Measurements from ENCODE around the gene MRTFA.
"Not testable (repeated sequence)": the region's sequence is repeated elsewhere in the genome, so short reads cannot be mapped to it uniquely, and the experiment has no call there.

MRTFA gene

DNA sequence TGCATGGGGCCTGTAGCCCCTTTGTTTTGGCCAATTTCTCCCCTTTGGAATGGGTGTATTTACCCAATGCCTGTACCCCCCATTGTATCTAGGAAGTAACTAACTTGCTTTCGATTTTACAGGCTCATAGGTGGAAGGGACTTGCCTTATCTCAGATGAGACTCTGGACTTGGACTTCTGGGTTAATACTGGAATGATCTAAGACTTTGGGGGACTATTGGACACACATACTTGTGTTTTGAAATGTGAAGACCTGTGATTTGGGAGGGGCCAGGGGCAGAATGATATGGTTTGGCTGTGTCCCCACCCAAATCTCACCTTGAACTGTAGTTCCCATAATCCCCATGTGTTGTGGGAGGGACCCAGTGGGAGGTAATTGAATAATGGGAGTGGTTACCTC lies 82.5 kb downstream of the MRTFA start:
- not testable (repeated sequence) for DNase-seq, ATAC-seq

DNA sequence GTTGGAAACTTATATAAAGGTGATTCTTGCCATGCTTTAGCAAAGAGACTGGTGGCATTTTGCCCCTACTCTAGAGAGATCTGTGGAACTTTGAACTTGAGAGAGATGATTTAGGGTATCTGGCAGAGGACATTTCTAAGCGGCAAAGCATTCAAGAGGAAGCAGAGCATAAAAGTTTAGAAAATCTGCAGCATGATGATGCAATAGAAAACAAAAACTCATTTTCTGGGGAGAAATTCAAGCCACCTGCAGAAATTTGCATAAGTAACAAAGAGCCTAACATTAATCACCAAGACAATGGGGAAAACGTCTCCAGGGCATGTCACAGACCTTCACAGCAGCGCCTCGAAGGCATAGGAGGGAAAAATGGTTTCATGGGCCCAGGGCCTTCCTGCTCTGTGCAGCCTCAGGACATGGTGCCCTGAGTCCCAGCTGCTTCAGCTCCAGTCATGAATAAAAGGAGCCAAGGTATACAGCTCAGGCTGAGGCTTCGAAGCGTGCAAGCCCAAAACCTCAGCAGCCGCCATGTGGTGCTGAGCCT lies 83.4 kb downstream of the MRTFA start:
- DNase-seq (no peak), ATAC-seq (no peak)

DNA sequence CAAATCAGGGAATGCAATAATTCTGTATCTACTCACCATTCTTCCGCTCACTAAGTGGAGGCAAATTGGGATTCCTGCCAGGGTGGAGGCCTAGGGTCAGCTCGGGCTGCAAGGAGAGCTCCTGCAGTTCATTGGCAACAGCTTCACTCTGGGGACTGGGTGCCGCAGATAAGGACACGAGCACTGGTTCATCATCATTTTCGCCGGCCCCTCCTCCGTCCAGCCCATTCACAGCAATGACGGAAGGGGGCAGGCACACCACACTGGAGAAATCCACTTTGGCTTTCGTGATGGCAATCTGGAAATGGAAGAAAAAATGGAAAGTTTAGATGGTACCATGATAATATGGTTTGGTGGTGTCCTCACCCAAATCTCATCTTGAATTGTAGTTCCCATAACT lies 84.4 kb downstream of the MRTFA start:
- ATAC-seq, result no peak
- no peak for DNase-seq

DNA sequence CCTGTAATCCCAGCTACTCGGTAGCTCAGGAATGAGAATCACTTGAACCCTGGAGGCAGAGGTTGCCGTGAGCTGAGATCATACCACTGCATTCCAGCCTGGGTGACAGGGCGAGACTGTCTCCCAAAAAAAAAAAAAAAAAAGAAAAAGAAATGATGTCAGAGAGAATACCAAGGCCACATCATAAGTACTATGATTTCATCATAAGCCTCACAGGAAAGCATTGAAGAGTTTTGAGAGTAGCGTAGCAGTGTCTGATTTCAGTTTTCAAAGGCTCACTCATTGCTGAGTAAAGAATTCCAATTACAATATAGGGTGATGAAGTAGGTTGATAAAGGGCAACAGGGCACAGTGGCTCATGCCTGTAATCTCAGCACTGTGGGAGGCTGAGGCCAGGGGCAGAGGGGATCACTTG lies 88.8 kb downstream of the MRTFA start:
- ATAC-seq (peak; percentile 36), DNase-seq (no peak)

DNA sequence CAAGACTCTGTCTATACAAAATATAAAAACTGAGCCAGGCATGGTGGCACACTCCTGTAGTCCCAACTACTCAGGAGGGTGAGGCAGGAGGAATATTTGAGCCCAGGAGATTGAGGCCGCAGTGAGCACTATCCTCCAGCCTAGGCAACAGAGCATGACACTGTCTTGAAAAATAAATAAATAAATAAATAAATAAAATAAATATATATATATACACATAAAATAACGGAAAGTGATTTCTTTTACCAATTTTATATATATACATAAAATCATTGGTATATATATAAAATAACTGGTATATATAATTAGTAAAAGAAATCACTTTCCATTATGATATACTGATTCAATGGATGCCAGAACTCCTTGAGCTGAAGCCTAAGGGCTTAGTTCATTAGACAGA lies 91.8 kb downstream of the MRTFA start:
- DNase-seq (no peak), ATAC-seq (no peak)

DNA sequence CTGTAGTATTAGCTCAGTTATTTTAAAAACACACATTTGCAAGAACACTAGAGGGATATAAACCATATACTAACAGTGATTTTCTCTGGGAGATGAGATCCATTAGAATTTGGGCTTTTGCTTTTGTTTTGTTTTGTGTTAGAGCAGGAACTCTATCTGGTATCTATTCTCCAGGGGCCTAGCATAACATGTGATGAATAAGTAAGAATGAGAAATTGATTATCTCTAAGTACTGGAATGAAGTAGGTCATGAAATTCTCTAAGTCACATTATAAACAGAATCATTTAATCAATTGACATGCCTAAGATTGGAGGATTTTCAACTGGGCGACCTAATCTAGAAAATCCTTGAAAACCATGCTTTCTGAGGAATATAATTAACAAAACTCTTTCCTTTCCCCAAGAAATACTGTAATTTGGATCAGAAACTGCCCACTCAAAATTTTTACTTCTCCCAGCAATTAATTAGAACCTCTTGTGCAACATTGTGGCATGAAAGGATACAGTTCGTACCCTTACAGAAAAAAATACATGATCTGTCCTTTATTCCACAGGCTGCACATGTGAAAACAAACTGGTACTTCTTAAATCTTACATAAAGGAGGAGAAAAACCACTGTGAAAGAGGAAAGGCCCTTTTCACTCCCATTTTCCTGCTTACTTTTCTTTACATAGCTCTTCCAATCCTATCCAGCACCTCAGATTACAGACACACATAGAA lies 93.5 kb downstream of the MRTFA start:
- no peak for ATAC-seq
- no peak for DNase-seq

DNA sequence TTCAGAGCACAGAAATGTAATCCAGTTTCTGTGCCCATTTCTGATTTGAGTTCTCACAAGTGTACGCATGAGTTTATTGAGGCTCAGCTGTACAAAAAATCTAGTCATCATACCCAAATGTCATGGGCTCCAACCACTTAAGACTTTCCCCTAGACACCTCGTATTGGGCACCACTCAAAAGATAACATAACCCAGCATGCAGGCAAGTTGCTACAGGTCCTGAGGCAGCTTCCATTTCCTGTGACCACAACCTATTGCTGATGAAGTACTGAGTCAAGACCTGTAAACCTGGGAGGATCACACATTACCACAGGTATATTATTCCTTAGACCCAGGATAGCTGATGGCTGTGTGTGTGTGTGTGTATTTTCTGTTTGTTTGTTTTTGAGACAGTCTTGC lies 95.2 kb downstream of the MRTFA start:
- ATAC-seq (peak; percentile 99), DNase-seq (no peak)

DNA sequence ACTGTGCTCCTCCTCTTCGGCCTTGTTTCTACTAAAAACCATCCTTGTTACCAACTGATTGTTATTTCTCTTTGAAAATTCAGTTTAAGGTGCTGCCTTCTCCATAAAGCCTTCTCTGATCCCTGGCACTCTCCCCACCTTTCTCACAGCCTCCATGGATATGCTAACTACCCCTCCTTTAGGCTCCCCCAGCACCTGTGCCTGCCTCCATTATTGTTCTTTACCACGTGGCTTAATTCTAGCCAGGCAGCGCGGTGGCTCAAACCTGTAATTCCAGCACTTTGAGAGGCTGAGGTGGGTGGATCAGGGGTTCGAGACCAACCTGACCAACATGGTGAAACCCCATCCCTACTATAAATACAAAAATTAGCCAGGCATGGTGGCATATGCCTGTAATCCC lies 96.3 kb downstream of the MRTFA start:
- ATAC-seq, result no peak
- no peak for DNase-seq

DNA sequence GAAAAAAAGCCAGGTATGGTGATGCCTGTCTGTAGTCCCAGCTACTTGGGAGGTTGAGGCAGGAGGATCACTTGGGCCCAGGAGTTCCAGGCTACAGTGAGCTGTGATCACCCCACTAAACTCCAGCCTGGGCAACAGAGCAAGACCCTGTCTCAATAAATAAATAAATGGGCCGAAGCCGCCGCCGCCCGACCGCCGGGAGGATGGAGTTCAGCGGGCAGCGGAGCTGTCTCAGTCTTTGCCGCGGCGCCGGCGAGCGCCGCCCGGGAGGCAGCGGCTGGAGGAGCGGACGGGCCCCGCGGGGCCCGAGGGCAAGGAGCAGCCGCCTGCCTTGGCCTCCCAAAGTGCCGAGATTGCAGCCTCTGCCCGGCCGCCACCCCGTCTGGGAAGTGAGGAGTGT lies 100.4 kb downstream of the MRTFA start:
- ATAC-seq, DNase-seq: not testable (repeated sequence)

DNA sequence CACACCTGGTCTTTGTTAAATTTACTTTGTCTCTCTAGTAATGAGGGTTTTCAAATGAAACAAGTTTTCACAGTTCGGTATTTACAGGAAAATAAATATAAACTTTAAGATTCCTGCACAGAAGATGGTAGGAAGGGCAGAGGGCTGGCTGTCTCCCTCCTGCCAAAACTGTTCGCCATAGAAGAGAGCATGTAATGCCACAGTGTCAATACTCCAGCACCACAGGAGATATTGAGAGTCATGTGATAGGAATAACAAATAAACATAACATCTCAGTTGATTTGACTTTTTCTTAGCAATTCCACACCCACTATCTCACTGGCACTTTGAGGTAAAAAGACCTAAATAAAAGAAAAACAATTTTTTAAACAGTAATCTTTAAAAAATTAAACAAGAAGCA lies 100.9 kb downstream of the MRTFA start:
- ATAC-seq, result no peak
- no peak for DNase-seq

DNA sequence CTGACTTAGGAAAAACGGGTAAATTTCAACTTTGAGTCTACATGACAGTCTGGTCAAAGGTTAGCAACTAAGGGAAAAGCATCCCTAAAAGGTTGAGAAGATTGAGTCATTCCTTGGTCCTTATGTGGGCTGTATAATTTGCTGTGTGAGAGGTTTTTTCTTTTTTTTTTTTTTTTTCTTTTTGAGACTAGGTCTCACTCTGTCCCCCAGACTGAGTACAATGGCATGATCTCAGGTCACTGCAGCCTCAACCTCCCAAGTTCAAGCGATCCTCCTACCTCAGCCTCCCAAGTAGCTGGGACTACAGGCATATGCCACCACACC lies 101.4 kb downstream of the MRTFA start:
- no peak for DNase-seq
- no peak for ATAC-seq

DNA sequence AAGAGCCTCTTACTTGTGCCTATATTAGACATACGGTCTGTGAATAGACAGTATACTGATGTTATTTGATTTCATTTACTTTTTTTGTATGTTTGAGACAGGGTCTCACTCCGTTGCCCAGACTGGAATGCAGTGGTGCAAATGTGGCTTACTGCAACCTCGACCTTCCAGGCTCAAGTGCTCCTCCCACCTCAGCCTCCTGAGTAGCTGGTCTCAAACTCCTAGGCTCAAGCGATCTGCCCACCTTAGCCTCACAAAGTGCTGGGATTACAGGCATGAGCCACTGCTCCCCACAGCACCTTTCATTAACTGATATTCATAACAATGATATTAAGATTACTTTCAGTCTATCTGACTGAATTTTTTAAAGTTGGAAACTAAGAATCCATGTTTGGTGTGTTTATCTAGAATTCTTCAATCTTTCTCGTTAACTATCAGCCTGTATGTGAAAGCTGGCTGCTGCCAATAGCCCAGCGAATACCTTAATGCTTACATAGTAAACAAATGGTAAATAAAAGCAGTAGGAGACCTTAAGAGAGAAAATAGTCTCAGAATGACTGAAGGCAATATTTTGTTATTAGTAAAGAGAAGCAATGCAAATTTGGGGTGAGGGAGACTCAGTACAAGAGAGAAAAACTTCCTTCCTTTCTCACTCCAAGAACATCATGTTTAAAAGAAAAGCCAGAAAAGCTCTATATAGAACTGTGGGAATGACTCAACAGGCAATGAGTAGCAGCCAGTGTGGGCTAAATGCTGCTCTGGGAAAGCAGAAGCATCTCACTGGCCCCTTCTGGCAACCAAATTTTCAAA lies 101.9 kb downstream of the MRTFA start:
- ATAC-seq (peak; percentile 72), DNase-seq (peak; percentile 28)

DNA sequence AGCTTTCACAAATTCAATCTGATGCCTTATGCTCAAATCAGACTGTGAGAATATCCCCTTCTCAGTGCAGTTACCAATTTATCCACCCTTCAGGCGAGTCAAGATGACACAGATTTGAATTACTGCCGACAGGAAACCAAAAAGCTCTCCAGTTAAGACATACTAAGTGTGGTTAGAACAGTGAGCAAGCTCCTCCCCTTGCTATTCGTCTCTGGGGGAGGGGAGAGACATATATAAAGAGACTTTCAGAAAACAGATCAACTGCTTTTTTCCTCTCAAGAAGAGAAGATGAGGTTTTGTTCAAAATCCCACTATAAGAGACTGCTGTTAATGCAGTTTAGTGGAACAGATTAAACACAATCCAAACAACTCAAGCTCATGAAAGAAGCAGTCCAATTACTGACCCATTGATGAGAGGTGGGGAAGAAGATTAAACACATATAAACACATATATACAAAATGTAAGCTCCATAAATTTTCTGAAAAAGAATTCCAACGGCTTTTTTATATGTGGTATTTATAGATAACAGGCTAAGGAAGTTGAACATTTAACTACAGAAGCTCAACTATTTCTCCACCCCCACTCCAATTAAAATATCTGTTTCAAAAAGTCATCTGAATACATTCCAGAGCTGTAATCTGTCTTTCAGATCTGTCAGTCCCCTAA lies 102.7 kb downstream of the MRTFA start:
- ATAC-seq (peak; percentile 89), DNase-seq (peak; percentile 41)

DNA sequence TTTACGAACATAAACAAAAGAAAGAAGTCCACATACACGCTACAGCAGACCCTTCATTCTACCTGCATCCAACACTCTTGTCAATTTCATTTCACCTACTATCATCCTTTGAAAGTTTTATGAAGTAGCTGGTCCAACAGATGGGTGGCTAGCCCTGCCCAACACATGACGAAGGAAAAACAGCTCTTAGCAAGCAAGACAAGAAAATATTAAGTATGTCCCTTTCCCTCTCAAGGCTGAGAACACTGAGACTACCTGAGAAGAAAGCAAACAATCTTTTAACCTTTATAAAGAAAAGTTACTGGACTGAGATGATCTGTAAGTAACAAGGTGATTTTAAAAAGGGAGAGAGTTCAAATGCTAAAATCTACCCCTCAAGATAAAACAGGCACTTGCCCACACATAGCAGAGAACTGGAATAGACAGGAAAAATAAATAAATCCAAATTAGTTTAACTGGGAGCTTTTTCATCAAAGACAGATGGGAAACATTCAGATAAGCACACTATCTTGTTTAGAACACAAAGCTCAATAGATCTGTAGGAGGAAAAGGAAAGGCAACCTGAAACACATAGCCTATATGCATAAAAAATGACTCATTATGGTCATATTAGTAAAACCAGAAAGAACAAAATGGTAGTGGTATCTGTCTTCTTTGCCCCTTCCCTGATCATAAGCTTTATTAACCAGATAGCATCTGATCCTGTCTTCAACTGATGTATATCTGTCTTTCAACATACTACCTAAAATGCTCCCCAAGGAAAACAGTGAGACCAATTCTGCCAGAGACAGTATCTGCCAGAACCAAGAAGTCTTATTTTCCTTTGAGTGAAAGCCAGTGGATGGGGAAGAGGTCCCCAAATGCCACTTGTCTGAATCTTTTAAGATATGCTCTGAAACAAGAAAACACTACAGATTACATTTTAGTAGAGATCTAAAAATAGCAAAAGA lies 104.3 kb downstream of the MRTFA start:
- no peak for DNase-seq
- ATAC-seq, result no peak

DNA sequence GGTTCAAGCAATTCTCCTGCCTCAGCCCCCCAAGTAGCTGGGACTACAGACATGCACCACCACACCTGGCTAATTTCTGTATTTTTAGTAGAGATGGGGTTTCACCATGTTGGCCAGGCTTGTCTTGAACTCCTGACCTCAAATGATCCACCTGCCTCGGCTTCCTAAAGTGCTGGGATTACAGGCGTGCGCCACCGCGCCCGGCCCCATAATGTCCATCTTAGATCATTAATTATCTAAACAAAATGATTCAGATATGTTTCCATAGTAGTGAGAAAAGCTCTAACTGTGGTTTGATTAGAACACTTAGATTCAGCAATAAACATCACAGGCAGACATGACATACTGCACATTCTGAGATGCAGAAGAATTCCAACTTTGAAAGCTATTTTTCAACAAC lies 106.1 kb downstream of the MRTFA start:
- not testable (repeated sequence) for DNase-seq, ATAC-seq

DNA sequence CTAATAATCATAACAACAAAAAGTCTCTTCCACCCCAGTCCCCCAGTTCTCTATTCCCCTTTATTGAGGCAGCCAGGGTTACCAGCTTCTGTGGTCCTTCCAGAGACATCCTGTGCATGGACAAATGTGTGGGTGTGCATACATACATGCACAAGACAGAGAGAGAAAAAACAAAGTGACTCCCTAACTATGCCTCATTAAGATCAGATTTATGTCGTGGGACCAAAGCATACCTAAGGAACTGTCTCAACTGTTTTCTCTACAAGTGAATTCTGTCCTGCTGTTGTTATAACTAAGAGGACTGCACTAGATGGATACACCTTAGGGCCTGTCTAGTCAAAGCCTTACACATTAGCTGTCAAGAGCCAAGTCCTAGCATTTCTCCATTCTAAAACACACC lies 106.7 kb downstream of the MRTFA start:
- no peak for ATAC-seq

DNA sequence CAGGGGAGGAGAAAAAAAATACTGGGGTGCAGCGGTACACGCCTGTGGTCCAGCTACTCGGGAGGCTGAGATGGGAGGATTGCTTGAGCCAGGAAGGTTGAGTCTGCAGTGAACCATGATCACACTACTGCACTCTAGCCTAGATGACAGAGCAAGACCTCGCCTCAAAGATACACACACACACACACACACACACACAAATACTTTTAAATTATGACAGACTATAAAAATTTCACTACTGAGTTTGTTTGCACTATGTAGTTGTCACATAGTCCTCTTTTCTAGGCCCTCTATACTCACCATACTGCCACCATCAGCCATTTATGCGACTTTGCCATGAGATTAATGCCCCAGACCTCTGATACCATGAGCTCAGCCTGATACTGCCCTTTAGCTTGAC lies 109.6 kb downstream of the MRTFA start:
- ATAC-seq, result no peak

More for the DNA sequence above, 106.7 kb downstream of the MRTFA start:
- no peak for DNase-seq

DNA sequence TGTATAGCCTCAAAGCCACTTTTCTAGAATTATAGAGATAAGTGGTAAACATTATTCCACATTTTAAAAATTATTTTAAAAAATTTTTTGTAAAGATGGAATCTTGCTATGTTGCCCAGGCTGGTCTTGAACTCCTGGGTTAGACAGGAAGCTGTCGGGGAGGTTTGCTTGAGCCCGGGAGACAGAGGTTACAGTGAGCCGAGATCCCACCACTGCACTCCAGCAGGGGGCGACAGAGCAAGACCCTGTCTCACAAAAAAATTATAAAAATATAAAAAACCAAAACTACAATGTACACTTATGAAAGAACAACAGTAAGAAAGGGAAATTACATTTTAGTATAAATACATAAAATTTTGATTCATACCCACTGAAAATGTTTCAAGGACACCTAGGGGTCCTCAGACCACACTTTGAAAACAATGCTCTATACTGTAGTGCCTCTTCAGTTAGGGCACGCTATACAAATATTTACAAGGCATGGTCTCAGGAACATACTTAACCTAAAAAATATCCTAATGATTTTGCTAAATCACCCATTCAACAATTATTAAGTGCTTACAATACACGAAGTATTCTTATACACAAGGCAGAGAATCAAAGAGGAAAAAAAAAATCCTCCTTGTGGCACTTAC lies 111.2 kb downstream of the MRTFA start:
- ATAC-seq, result peak; percentile 48
- DNase-seq, result peak; percentile 81

More for the DNA sequence above, 109.6 kb downstream of the MRTFA start:
- no peak for DNase-seq

DNA sequence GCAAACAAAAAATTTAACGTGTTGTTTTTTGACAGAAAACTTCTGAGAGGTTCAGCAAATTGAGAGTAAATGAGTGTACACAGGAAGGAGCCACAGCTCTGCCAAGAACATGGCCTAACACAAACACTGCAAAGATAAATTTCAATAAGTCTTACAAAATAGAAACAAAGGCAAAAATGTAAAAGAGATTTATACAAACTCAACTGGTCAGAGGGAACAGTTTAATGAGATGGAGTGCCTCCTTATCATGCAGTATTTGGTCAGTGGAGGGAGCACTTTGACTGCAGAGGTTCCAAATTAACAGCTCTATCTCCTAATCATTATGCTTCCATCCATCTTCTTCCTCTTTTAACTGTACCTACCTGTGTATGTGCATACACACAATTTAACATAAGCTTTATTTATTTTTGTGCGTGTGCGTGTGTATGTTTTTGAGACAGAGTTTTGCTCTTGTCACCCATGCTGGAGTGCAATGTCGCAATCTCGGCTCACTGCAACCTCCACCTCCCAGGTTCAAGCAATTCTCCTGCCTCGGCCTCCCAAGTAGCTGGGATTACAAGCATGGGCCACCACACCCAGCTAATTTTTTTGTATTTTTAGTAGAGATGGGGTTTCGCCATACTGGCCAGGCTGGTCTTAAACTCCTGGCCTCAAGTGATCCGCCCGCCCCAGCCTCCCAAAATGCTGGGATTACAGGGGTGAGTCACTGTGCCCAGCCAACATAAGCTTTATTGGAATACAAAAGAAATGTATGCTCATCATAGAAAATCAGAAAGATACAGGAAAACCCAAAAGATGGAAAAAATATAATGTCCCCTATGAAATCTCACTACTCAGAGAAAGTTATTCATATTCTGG lies 111.9 kb downstream of the MRTFA start:
- ATAC-seq, result no peak
- DNase-seq, result no peak

DNA sequence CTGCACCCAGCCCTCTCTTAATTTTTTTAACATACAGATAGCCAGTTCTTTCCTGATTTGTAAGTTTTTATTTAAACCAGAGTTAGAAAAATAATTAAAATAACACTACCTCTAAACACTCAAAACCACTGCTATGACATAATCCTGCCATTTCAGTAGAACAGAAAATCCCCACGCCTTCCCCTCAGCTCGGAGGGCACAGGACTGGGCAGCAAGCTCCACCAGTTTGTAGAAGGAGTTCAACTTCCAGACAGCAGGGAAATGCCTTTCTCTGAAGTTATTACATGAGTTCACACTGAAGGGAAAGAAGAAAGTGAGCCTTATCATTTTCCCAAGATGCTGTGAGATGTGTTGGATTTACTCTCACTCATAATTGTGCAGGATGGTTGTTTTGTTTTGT lies 114.4 kb downstream of the MRTFA start:
- DNase-seq (no peak), ATAC-seq (no peak)
